Measurements from ENCODE around the gene INPP4B.

The INPP4B gene

DNA sequence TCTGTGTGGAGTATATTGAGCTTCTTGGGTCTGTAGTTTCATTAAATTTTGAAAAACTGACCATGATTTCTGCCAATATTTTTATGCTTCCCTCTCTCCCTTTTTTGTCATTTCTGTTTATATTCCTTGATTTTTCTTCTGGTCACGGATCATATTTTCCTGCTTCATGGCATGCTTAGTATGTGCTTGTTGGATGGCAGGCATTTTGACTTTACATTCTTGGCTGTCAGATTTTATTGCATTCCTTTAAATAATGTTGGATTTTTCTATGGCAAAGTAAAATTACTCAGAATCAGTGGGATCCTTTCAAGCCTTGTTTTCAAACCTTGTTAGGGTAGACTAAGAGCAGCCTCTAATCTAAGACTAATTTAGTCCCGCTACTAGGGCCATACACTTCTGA lies 677.9 kb downstream of the INPP4B start:
- no peak for DNase-seq

DNA sequence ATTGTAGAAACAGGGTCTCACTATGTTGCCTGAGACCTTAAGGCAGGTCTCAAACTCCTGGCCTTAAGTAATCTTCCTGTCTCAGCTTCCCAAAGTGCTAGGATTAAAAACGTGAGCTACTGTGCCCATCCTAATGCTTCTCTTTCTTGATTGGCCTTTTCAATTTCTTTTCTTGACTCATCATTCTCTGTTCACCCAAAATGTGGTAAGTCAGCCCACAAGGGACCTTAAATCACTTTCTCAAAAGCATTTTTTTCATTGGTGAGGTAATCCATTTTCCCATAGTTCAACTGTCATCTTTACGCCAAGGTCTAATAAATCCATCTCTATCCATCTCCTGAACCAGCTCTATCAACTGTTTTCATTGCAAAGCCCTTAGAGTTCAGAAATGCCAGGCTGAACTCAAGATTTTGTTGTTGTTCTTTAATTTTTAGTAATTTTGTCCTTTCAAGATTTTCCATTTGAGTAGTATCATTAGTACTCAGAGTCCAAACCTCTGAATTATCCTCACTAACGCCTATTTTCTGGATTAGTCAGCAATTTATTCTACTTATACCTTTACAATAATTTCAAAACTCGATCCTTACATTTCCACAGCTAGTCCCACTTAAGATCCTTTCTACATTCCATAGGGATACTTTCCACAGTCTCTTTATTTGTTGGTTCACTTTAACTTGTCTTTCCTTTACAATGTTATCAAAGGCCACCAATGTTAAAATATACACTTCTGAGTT lies 681.2 kb downstream of the INPP4B start:
- DNase-seq: no peak

DNA sequence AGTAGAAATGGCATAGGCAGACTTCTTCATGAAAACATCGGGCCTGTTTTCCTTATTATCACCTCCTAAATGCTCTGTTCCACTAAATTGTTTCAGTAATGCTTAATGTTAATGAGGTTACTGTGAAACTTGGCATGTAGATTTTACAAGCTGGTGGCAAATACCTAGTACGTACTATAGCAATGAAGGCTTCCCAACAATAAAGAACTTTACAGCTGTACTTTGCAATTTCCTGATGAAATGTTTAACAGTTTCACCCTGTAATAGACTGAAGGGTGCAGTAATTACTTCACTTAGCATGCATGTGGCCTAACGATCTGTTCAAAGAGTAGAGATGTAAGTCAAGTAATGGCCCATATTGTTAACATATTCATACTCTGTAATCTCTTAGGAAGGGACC lies 685.0 kb downstream of the INPP4B start:
- DNase-seq: no peak

DNA sequence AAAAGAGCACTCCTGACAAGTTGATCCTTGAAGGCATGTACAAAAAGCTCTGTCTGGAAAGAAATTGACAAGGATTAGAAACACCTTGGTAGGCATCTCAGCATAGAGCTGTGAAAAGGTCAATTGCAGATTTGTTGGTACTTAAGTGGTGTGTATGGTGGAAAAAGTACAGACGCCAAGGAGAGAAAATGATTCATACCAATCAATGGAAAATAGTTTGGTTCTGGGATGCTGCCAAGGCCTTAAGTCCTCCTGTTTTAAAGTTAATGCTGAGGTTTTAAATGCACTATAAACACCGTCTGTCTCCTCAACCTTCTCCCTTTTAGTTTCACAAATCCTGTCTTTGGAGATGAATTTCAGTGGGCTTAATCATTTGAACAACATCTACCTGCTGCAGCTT lies 685.6 kb downstream of the INPP4B start:
- no peak for DNase-seq

DNA sequence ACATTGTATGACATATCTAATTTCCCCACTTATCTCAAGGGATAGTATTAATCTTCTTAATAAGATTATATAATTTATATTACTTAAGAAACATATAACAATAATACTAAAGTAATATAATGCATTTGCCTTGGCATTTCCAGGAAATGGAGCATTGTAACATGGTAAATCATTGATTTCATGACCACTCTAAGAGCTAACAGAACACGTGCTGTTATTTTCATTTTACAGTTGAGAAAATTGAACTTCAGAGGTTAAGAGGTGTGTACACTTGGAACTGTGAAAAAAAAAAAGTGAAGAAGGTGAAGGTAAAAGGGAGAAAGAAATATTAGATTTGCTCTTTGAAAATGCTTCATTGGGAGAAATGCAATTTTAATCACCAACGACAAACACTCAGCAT lies 687.1 kb downstream of the INPP4B start:
- DNase-seq: no peak

DNA sequence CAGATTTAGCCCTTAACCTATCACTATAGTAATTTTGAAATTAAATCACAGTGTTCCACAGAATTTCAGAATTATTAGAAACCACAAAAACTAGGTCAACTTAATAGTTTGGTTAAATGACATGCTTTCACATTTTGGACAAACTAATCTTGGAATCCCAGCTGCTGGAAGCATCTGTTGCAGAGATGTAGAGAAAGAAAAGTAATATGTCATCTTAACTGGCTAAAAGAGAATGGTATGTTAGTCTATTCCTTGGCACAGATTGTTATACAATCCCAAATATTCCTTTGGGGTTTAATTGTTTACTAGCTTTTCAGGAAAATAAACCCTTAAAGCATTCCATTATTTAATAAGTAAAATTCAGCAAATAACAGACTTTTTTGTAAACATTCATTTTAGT lies 689.8 kb downstream of the INPP4B start:
- no peak for DNase-seq

DNA sequence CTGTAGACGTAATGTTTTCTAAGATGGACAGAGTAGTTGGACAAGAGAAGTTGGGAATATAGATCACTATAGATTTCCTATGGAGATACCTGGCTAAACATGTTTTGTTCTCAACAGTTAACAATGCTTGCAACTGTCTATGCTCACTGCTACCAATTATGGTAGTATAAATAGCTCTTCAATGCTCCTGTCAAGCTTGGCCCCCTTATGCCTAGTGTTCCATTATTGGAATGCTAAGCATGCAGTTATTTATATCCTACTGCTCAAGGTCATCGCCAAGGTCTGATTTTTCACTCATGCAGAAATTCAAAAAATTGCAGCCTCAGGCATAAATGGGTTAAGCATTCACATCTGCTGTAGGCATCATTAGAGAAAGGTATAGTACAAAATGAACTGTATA lies 690.8 kb downstream of the INPP4B start:
- DNase-seq: no peak

DNA sequence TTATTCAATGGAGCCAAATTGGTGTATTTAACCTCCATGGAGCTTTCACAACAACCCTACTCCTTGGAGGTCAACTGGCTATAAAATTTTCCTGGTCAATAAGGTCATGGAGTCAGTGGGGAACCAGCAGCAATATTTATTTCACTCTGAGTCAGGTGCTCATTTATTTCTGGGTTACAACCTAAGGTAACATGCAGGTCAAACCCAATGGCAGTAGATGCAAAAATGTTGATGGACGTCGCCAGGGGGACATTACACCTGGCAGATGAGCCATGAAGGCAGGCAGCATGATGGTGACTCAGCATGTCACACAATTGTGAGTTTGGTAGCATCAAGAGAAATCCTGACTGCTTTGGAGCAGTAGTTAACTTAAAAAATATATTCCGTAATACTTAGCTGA lies 695.6 kb downstream of the INPP4B start:
- DNase-seq: no peak

DNA sequence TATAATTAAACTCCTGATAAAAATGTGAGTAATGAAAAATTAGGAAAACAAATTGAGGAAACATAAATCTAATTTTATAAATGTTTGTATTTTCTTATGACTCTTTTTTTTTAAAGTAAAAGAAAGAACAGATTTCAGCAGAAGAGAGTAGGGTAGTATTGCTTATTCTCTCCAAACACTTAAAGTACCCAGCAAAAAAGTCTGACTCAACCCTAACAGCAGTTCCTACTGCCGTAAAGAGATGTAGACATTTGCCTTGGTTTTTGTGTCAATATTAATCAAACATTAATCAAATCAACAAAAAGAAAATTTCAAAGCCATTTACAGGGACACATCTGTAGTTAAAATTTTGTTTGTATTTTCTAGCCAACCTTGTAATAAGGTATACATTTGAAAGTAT lies 701.3 kb downstream of the INPP4B start:
- no peak for DNase-seq

DNA sequence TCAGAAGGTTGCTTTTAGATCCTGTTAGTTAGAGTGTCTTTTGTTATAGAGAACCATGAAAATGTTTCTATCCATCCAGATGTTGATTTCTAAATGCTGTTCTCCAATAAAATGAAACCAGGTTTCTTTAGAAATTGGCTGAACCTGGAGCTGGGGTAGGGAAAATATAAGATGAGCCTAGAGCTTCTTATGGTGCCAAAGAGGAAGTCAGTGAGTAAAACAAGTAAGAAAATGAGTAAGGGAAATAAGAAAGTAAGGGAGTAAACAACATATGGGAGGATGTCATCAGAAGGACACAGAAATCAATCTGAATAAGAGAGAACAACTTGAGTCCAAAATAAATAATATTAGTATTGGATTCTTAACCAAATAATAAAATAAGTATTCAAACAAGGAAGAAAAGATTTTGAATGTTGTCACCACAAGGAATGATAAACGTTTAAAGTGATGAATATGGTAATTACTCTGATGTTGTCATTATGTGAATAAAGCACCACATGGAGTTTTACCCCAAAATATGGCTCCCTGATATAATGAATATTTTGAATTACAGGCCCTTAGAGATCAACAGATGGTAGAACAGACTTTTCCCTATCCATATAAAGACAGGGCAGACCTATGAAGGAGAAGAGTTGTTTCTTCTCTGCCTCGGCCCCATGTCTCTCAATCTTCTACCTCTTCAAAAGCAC lies 703.6 kb downstream of the INPP4B start:
- no peak for DNase-seq

DNA sequence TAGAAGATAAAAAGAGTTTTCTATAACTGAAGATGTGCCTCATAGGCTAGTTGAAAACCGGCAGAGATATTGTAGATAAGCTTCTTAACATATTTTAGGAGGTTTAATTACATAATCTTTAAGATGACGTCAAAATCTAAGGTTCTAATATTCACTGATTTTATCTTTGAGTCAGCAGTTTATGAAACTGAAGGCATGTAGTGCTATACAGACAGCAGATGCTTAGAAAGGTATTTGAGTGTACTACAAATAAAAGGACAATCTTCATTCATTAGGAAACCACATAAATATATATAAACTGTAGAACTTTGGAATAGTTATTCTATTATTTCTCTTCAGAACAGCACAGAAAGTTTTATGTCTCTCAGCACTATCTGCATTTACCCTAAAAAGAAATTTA lies 704.9 kb downstream of the INPP4B start:
- no peak for DNase-seq

DNA sequence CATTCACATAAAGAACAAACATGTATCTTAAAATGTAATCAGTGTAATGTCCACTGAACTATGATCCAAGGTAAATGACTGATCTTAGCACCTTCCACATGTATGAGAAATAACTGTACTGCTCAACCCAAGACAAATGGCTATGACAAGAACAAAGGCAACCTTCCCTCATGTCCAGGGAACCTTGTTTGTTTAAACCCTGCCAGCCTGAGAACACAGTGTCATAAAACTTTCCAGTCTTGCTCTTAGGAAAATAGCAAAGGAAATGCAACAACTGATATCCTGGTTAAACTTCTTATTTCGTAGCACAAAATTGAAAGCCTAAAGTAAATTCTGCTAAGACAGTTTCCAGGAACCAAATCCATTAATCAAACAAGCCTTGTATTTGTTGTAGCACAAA lies 715.4 kb downstream of the INPP4B start:
- no peak for DNase-seq

DNA sequence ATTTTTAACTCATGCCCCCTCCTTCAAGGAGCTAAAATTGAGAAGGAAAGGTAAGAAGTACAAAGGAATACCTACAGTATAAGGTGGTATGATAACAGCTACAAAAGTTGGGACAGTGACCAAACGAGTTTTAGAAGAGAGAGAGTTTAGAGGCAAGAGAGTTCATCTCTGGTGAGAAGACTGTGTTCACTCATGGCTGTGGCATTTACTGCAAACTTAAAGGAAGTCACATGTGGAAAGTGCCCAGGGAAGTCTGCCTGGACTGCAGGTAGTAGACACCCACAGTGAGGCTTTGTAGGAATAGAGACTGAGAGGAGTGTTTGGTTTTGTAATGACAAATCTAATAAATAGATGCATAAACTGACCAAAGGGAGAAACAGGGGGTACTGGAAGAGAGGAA lies 716.2 kb downstream of the INPP4B start:
- no peak for DNase-seq

DNA sequence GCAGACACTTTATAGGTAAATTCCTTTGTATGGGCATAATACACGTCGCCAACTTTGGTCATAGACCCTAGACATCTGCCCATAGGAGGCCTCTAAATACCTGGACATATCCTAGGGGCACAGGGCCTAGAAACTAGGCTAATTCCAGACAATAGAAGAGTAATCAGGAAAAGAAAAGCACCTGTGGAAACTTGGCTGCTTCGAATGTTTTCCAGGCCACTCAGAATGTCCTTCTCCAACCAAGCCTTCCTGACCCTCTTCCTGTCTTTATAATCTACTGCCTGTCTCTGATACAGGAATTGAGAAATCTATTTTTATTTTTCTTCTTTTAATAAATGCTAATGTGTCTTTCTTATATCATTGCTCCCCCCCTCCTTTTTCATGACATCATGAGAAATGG lies 716.6 kb downstream of the INPP4B start:
- no peak for DNase-seq

DNA sequence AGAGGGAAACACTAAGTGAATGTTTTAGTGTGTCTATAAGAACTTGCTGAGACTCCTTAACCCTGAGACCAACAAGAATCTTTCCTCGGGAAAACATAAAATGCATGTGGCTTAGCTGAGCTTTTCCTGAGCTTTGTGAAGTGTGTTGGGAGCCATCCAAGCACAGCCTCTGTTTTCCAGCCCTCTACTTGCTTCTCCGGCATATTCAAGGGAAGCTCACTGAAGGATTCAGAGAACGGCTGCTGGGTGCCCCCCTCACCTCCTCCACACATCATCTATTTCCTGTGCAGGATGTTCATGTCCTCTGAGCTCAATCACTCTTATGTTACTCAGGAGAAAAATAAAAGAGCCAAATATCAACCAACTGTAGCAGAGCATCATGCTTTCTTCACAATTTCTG lies 717.6 kb downstream of the INPP4B start:
- DNase-seq: no peak

DNA sequence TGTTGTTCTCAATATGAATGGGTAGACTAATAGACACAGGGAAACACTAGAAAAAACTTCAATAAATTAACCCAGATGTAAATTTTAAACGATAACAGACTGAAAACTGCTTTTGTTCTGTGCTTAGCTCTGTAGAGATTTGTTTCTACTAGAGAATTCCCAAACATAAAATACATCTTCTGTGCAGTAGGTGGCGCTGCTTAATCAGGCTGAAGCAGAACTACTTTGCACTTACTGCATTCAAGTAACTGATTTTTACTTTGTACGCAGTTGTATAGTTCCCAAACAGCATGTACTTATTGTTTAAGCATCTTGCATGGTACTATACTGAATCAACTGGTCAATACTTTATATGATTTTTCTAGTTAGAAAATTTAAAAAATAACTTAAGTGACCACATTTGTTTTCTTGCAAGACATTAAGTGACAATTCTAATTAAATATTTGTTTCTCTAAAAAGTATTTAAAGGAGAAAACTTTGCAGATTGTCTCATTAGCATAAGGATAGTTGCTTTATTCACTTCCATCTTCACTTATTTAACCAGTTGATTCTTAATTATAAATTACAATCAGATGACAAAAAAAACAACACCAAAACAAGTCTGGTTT lies 719.1 kb downstream of the INPP4B start:
- no peak for DNase-seq

DNA sequence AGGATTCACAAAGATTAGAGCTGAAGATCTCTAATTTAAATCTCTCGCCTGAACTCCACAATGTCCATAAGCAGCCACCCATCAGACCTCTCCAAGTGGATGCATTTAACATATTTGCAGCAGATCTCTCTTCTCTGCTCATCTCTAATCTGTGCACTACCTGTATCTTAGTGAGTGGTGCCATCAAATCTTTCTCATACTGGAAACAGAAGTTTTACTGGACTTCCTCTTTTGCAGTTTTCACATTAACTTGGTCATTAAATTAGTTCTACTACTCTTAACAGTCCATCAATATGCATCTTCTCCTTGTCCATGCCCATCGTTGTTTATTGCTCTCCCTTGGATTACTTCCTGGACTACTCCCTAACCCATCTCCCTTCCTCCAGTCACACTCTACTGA lies 721.2 kb downstream of the INPP4B start:
- no peak for DNase-seq

DNA sequence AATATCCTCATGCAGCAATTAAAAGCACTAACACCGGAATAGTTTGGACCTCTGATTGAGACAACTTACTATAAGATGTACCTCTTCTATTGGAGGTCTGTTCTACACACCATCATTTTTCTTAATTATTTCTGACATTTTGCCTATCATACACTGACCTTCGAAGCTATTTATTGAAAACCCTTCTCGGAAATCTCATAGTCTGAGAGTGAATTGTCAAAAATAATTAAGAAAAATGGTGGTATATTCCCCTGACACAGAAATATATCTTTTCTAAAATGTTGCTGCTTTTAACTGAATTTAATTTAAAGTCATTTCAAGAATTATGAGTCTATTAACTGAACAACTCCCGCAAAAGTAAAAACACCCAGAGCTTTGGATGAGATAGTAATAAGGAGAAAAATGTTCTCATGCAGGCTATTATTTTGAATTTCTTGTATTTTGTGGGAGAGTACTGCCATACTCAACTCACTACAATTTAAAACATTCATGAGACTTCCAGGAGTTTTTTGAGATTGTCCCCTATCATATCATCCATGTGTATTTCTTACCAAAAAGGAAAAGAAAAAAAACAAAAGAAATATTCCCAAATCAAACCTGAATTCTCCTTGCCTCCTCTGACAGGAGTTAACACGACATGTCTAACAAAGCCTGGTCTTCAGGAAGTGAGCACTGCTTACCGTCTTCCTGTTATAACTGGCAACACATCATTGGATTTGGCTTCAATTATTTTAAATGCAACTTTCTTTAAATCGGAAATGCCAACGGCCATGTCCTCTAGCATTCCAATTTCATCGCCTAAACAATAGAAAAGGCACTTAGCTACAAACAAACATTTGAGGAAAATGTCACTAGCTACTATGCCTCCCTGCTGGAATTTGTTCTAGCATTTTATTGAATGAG lies 724.4 kb downstream of the INPP4B start:
- no peak for DNase-seq

DNA sequence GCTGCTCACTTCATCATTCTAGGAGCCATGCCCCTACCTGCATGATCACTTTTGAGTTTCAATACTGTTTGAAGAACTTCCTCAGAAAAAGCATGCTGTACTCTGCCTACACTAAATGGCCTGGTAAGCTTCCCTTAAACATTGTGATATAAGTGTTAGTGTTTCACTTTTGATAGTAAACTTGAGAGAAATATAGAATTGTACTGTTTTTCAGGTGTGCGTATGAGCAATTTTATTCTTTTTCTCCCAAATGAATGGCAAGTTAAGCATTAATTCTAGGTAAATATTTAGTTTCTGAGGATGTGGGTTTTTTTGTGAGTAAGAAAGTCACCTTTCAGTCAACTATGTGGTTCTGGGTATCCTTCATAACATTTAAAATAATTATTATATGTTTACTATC lies 725.2 kb downstream of the INPP4B start:
- no peak for DNase-seq

DNA sequence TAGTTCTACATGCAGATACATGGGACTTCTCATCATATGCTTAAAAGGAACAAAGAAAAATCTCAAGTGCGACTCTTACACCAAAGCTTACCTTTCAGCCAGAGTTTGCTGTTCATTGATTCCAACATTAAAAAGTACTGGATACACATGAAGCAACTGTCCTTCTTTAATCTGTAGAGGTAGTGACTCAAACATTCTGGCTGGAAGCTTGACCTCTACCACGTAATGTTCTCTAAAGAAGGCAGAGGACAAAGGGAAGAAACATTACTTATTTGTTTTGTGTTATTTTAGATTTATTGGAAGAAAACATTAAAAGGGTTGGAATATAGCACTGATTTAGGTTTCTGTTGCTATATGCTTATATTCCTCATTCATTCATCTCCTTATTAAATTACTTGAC lies 733.6 kb downstream of the INPP4B start:
- DNase-seq: no peak

DNA sequence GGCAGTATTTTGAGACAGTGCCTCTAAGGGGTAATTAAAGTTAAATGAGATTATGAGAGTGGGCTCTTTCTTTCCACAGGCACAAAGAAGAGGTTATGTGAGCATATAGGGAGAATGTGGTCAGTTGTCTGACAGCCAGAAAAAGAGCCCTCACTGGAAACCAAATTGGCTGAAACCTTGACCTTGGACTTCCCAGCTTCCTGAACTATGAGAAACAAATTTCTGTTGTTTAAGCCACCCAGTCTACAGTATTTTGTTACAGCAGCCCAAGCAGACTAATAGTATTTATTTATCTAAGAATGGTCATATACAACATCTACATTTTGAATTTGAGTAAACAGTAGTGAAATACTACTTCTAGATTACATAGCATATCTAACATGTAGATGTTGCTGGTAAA lies 736.0 kb downstream of the INPP4B start:
- no peak for DNase-seq

DNA sequence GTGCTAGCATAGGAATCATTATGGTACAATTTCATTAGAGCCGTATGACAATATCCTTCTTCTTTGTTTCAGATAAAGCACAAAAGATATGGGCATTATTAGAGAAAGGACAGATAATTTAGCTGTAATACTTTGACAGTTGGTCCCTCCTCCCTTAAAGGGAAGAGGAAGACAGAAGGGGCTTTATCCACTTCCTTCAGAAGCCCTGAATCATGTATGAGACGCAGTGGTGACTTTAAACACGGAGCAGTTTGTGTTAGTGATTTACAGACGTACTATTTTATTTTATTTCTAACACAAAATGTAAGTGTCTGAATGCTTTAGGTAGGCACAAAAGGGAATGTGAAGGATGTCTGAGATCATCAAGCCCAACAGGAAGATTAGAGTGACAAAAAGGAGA lies 742.1 kb downstream of the INPP4B start:
- DNase-seq: no peak

DNA sequence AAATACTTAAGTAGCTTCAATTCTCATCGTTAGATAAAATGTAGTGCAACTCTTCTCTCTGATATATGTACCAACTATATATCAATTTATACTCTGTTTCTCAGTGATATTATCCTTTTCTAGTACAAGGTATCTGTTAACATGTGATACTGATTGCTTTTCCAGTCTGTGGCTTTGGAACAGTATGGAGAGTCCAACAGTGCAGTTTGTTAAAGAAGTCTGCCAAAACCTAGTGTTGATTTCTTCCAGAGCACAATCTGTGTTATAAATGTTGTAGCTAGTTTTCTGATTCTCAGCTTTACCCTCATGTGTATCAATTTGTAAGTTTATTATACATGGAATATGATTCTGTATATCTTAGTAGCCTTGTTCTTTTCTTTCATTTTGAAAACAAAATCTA lies 744.7 kb downstream of the INPP4B start:
- DNase-seq: no peak

DNA sequence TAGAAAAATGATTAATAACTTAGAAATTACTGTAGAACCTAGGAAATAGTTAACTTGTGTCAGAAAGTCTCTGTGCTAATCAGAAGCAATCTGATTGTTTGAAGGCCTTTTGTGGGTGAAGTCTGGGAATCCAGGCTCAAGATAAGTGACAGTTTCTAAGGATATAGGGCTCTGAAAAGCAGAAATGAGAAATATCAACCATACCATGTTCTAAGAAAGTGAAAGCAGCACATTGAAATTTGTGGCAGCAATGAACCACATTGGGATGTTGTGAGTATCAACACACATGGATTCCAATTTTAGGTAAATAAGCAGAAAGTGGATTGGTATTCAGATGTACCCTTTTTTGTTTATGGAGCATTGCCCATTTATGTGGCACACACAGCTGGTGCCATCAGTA lies 745.2 kb downstream of the INPP4B start:
- no peak for DNase-seq

All from SIG-M5 (cell line).